GM12878 (cell line): ENCODE results near the gene TBC1D24. TPM values are rescaled to one million over a fixed set of nuclear protein-coding genes. Genes with fewer than 3 reads are reported as not detected.

Experiments
- ATAC-seq: fragments of 200-7000 bp; cut with Tn5 transposase; 3 replicates; pipeline ENCODE4 v1.9.1; 2020; ENCODE audit warnings: mild to moderate bottlenecking, moderate library complexity
- BruUV-seq: library from RNA; stranded (reverse); fragments of 400-500 nt; replicated peaks from 2 replicates; lab custom pipeline; 2021; lab: Mats Ljungman, UMichigan
- CTCF ChIA-PET: fragments of 300-600 bp; sonication (Branson Sonifier 250); formaldehyde crosslinking; extraction: SDS; loops from one replicate; lab custom pipeline; 2021; ENCODE audit warnings: inconsistent platforms; lab: Yijun Ruan, JAX
- POLR2A ChIA-PET: fragments of 350-600 bp; formaldehyde crosslinking; extraction: SDS; loops from one replicate; lab custom pipeline; 2021; ENCODE audit warnings: inconsistent platforms; lab: Charles Lee
- RAD21 ChIA-PET: fragments of 300-600 bp; sonication (Branson Sonifier 250); formaldehyde crosslinking; loops from one replicate; lab custom pipeline; 2023; ENCODE audit warnings: antibody characterized with exemption; ENCODE audit not compliant: unreplicated experiment; lab: Charles Lee
- SMC1A ChIA-PET: fragments of 300-600 bp; sonication (Branson Sonifier 250); formaldehyde crosslinking; loops from one replicate; lab custom pipeline; 2023; ENCODE audit not compliant: unreplicated experiment, uncharacterized antibody; lab: Charles Lee
- DNase-seq: peaks from one replicate; pipeline ENCODE4 v3.0.0-alpha.2; 2011; ENCODE audit warnings: low read depth, low spot score
- FAIRE-seq: peaks from 3 replicates; lab custom pipeline; 2011; peaks lifted over from hg19 to GRCh38; lab: Jason Lieb, UNC
- H2AFZ ChIP-seq: 2 replicates; pipeline ENCODE4 v1.6.0; 2011; ENCODE audit warnings: low read depth, low read length, control low read depth; ENCODE audit not compliant: control insufficient read depth
- H3K27ac ChIP-seq: 2 replicates; pipeline ENCODE4 v1.5.1; 2011; ENCODE audit warnings: control low read depth; ENCODE audit not compliant: control insufficient read depth, insufficient read depth
- H3K27me3 ChIP-seq, 2 experiments: replicated peaks in 1 of 2; 2 replicates each; pipeline versions ENCODE4 v1.6.0 to v1.6.1; 2011; ENCODE audit warnings: low read length in 1 of 2; ENCODE audit not compliant: control insufficient read depth in 2 of 2, insufficient read depth in 2 of 2
- H3K36me3 ChIP-seq, 2 experiments: 2 replicates each; pipeline ENCODE4 v1.5.1; 2011; ENCODE audit warnings: low read length in 1 of 2; ENCODE audit not compliant: control insufficient read depth in 2 of 2, insufficient read depth in 2 of 2
- H3K4me1 ChIP-seq: 2 replicates; pipeline ENCODE4 v1.6.1; 2011; ENCODE audit warnings: mild to moderate bottlenecking, low read length, moderate library complexity, mixed read lengths; ENCODE audit not compliant: control insufficient read depth, insufficient read depth
- H3K4me2 ChIP-seq: 2 replicates; pipeline ENCODE4 v1.6.0; 2011; ENCODE audit warnings: control low read depth; ENCODE audit not compliant: control insufficient read depth, insufficient read depth
- H3K4me3 ChIP-seq: fragments of 200-600 bp; sonication (generic); 2 replicates; pipeline ENCODE4 v1.5.1; 2016
- H3K79me2 ChIP-seq: 2 replicates; pipeline ENCODE4 v1.6.0; 2011; ENCODE audit warnings: low read length; ENCODE audit not compliant: control insufficient read depth, insufficient read depth
- H3K9ac ChIP-seq: 2 replicates; pipeline ENCODE4 v1.8.0; 2011; ENCODE audit warnings: low read length, control low read depth, mixed read lengths; ENCODE audit not compliant: control insufficient read depth, insufficient read depth
- H3K9me3 ChIP-seq: replicated peaks from 3 replicates; pipeline ENCODE4 v1.5.1; 2011; ENCODE audit warnings: mild to moderate bottlenecking, low read length; ENCODE audit not compliant: control insufficient read depth, insufficient read depth
- H4K20me1 ChIP-seq: 2 replicates; pipeline ENCODE4 v1.6.0; 2011; ENCODE audit not compliant: control insufficient read depth, insufficient read depth
- ASH2L ChIP-seq: fragments of 300-600, 200-600 bp; sonication (generic); IDR thresholded peaks from 2 replicates; pipeline ENCODE4 v1.6.1; 2017; ENCODE audit warnings: low read depth, mild to moderate bottlenecking, borderline replicate concordance
- CREB1 ChIP-seq: IDR thresholded peaks from 2 replicates; pipeline ENCODE4 v1.6.1; 2012; ENCODE audit warnings: low read depth, mild to moderate bottlenecking, inconsistent platforms
- CREM ChIP-seq: IDR thresholded peaks from 2 replicates; pipeline ENCODE4 v1.6.1; 2014; ENCODE audit warnings: antibody characterized with exemption, low read depth
- DPF2 ChIP-seq: fragments of 450-650 bp; IDR thresholded peaks from 2 replicates; pipeline ENCODE4 v1.6.1; 2017; ENCODE audit warnings: mild to moderate bottlenecking
- ETV6 ChIP-seq, 2 experiments: fragments of 450-650 bp in 1 of 2; IDR thresholded peaks in 1 of 2; conservative IDR thresholded peaks in 1 of 2; 2 replicates each; pipeline ENCODE4 v1.6.1; 2014; ENCODE audit warnings: antibody characterized with exemption in 1 of 2, borderline replicate concordance in 1 of 2, low read depth in 1 of 2, mild to moderate bottlenecking in 1 of 2, moderate library complexity in 1 of 2
- GABPA ChIP-seq: IDR thresholded peaks from 2 replicates; pipeline ENCODE4 v1.6.1; 2014; ENCODE audit warnings: antibody characterized with exemption, low read depth, mild to moderate bottlenecking, inconsistent platforms
- HCFC1 ChIP-seq: fragments of 150-350 bp; IDR thresholded peaks from 2 replicates; pipeline ENCODE4 v1.6.1; 2014; ENCODE audit warnings: low read length
- MYB ChIP-seq: fragments of 150-350 bp; IDR thresholded peaks from 2 replicates; pipeline ENCODE4 v1.6.1; 2014; ENCODE audit warnings: mild to moderate bottlenecking, low read depth, low read length, borderline replicate concordance
- NR2C1 ChIP-seq: fragments of 450-650 bp; IDR thresholded peaks from 2 replicates; pipeline ENCODE4 v1.6.1; 2017; ENCODE audit warnings: antibody characterized with exemption, mild to moderate bottlenecking, moderate library complexity
- NR2F1 ChIP-seq: fragments of 450-650 bp; conservative IDR thresholded peaks from 2 replicates; pipeline ENCODE4 v1.6.1; 2017; ENCODE audit warnings: mild to moderate bottlenecking
- POU2F2 ChIP-seq: IDR thresholded peaks from 3 replicates; pipeline ENCODE4 v1.6.1; 2011; ENCODE audit warnings: low read depth, mild to moderate bottlenecking, low read length, borderline replicate concordance
- SMAD5 ChIP-seq: IDR thresholded peaks from 2 replicates; pipeline ENCODE4 v1.6.1; 2016; ENCODE audit warnings: antibody characterized with exemption, low read depth
- SMC3 ChIP-seq: IDR thresholded peaks from 2 replicates; pipeline ENCODE4 v1.6.1; 2011; ENCODE audit warnings: low read length, improper control_type of control experiment, borderline replicate concordance
- SREBF1 ChIP-seq: IDR thresholded peaks from 2 replicates; pipeline ENCODE4 v1.6.1; 2012; ENCODE audit warnings: mild to moderate bottlenecking, low read length
- STAT3 ChIP-seq: IDR thresholded peaks from 2 replicates; pipeline ENCODE4 v1.6.1; 2011; ENCODE audit warnings: low read depth, low read length, improper control_type of control experiment
- ZZZ3 ChIP-seq: IDR thresholded peaks from 2 replicates; pipeline ENCODE4 v1.6.1; 2011; ENCODE audit warnings: low read depth; ENCODE audit not compliant: control insufficient read depth, insufficient read length
- WGBS: methylation state at CpG from one replicate; pipeline ENCODE4 v1.1.6; 2016; ENCODE audit warnings: low lambda C conversion rate; ENCODE audit not compliant: insufficient replicate concordance, insufficient coverage; ENCODE audit errors: missing lambda C conversion rate; 5-methylcytosine and 5-hydroxymethylcytosine counted together
- in situ Hi-C: fragments of 300-500 bp; cut with MboI; formaldehyde crosslinking; loops from 9 replicates; pipeline ENCODE4 v1.14.3; 2018; ENCODE audit warnings: mixed read lengths
- intact Hi-C: fragments of 100-400 bp; cut with micrococcal nuclease; formaldehyde crosslinking; loops from one replicate; pipeline ENCODE4 v1.14.2; 2022; ENCODE audit not compliant: unreplicated experiment
- polyA plus RNA-seq, 11 experiments: library from polyadenylated mRNA; depleted of rRNA in 4 of 11; unstranded in 6 of 11; stranded (reverse) in 5 of 11; fragments of >200 nt; fragmentation: Nextera tagmentation in 4 of 11; fragmentation: Illumina TruSeq in 1 of 11; extraction: Ambion mirVana in 4 of 11; extraction: Trizol in 1 of 11; gene quantifications; 1 replicate in 1 of 11; 2 replicates in 10 of 11; pipeline versions ENCODE4 v1.2.1 to v1.2.3, GENCODE V29; 2011 to 2016; ENCODE audit warnings: inconsistent platforms in 2 of 11, missing spikeins in 2 of 11, low read depth in 1 of 11
- total RNA-seq, 4 experiments: library from RNA; depleted of rRNA in 3 of 4; stranded (reverse); fragments of >200 nt in 3 of 4; fragmentation: Illumina TruSeq in 1 of 4; extraction: Trizol in 1 of 4; gene quantifications; 2 replicates each; pipeline versions ENCODE4 v1.2.1 to v1.2.3, GENCODE V29; 2013 to 2021
- TF ChIP-seq, protein P1 (sequence below): IDR thresholded peaks from 2 replicates; pipeline ENCODE4 v1.6.1; 2011; ENCODE audit warnings: low read depth, mild to moderate bottlenecking, low read length, moderate library complexity, borderline replicate concordance; ENCODE audit errors: extremely low read depth
- TF ChIP-seq, protein P2 (sequence below): fragments of 450-650 bp; formaldehyde crosslinking; IDR thresholded peaks from 2 replicates; pipeline ENCODE4 v1.4.0; 2022; ENCODE audit warnings: mild to moderate bottlenecking, moderate library complexity
- TF ChIP-seq, protein P3 (sequence below): fragments of 450-650 bp; IDR thresholded peaks from 2 replicates; pipeline ENCODE4 v1.6.1; 2016; ENCODE audit warnings: mild to moderate bottlenecking

The TBC1D24 gene
- total and polyA plus RNA-seq, 10 of the 15 experiments (the other 5 are each of a cell fraction or from before 2014, with no cell fraction given): 1.1 to 9.6 (median 4.5) TPM

- peaks cover 0 to 11% of the 10 kb centered on the region in 2 experiments; a peak in 2 of 4 replicates for H3K36me3 ChIP-seq
- ChIA-PET CTCF (interaction anchor here (0.6 to 1.0 kb wide), 2 partner anchors 30 to 176 kb away, joined by 3 read pairs; no protein-coding TSS in a partner anchor), POLR2A (no interaction called here), SMC1A (no interaction called here), RAD21 (no interaction called here)
- H3K4me3 ChIP-seq: no peak overlapping the region
- in situ Hi-C loops (loop anchor here (5.0 to 10.0 kb wide), 2 partner anchors 161 to 484 kb away; partner anchors contain the start of gene NPW), intact Hi-C loops (no loop called here)
- DNase-seq: no peak
- no peak overlapping the region for H3K9ac ChIP-seq
- FAIRE-seq: no peak
- no TSS peak for BruUV-seq
- no peaks in the 10 kb centered on the region for H4K20me1 ChIP-seq
- ATAC-seq: no peak
- H3K4me2 ChIP-seq: no peak overlapping the region
- no peaks in the 10 kb centered on the region for H3K79me2 ChIP-seq
- H3K27me3 ChIP-seq: no peaks in the 10 kb centered on the region
- 82% methylated on average over 15 of the region's 15 CpGs for whole genome bisulfite sequencing
- no peak overlapping the region for H3K27ac ChIP-seq
- TF ChIP-seq MYB (no peak), CREB1 (no peak), HCFC1 (no peak), ETV6 (conservative IDR thresholded peaks at IDR 0.05 in 1 of 2, IDR thresholded peaks at IDR 0.05 in 1 of 2; ENCODE audit: borderline replicate concordance in 1 of 2, low read depth in 1 of 2) (no peak), SREBF1 (no peak), CREM (no peak), ASH2L (no peak), SMC3 (no peak), POU2F2 (no peak), NR2C1 (no peak), SMAD5 (no peak), STAT3 (no peak), ZZZ3 (no peak), DPF2 (no peak), GABPA (no peak), NR2F1 (no peak)
- TF ChIP-seq, protein P1, sequence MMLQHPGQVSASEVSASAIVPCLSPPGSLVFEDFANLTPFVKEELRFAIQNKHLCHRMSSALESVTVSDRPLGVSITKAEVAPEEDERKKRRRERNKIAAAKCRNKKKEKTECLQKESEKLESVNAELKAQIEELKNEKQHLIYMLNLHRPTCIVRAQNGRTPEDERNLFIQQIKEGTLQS: no peak
- TF ChIP-seq, protein P2, sequence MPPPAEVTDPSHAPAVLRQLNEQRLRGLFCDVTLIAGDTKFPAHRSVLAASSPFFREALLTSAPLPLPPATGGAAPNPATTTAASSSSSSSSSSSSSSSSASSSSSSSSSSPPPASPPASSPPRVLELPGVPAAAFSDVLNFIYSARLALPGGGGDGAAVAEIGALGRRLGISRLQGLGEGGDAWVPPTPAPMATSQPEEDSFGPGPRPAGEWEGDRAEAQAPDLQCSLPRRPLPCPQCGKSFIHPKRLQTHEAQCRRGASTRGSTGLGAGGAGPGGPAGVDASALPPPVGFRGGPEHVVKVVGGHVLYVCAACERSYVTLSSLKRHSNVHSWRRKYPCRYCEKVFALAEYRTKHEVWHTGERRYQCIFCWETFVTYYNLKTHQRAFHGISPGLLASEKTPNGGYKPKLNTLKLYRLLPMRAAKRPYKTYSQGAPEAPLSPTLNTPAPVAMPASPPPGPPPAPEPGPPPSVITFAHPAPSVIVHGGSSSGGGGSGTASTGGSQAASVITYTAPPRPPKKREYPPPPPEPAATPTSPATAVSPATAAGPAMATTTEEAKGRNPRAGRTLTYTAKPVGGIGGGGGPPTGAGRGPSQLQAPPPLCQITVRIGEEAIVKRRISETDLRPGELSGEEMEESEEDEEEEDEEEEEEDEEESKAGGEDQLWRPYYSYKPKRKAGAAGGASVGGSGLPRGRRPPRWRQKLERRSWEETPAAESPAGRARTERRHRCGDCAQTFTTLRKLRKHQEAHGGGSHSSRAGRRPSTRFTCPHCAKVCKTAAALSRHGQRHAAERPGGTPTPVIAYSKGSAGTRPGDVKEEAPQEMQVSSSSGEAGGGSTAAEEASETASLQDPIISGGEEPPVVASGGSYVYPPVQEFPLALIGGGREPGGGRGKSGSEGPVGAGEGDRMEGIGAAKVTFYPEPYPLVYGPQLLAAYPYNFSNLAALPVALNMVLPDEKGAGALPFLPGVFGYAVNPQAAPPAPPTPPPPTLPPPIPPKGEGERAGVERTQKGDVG (CRISPR knock-in tag): no peak
- TF ChIP-seq, protein P3, sequence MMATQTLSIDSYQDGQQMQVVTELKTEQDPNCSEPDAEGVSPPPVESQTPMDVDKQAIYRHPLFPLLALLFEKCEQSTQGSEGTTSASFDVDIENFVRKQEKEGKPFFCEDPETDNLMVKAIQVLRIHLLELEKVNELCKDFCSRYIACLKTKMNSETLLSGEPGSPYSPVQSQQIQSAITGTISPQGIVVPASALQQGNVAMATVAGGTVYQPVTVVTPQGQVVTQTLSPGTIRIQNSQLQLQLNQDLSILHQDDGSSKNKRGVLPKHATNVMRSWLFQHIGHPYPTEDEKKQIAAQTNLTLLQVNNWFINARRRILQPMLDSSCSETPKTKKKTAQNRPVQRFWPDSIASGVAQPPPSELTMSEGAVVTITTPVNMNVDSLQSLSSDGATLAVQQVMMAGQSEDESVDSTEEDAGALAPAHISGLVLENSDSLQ: no peak
- no peaks in the 10 kb centered on the region for H3K4me1 ChIP-seq
- H3K9me3 ChIP-seq: no peaks in the 10 kb centered on the region
- no peak overlapping the region for H2AFZ ChIP-seq
These were observed 23.8 kb downstream of the TBC1D24 start for GRCh38 chr16:2498531-2499253.
